GM12874 (cell line): Measurements from ENCODE around the gene FERMT3.

Experiments used
- CTCF ChIP-seq: IDR thresholded peaks from 2 replicates; pipeline ENCODE4 v1.5.1; 2011; ENCODE audit warnings: low read depth, mild to moderate bottlenecking, control low read depth, low read length, moderate library complexity; ENCODE audit not compliant: insufficient read depth

FERMT3 gene

GRCh38 chr11:64234647-64235379 is 28.3 kb downstream of the FERMT3 start:
- no peak for TF ChIP-seq CTCF

- no peak for TF ChIP-seq CTCF
These were observed 29.1 kb downstream of the FERMT3 start for GRCh38 chr11:64235437-64236161.

- TF ChIP-seq CTCF, result no peak
These were observed 31.0 kb downstream of the FERMT3 start for GRCh38 chr11:64237484-64237951.

- TF ChIP-seq CTCF, result no peak
These were observed 31.6 kb downstream of the FERMT3 start for GRCh38 chr11:64238076-64238475.

GRCh38 chr11:64238999-64239398 is 32.5 kb downstream of the FERMT3 start:
- TF ChIP-seq CTCF, result no peak

- no peak for TF ChIP-seq CTCF
These were observed 33.3 kb downstream of the FERMT3 start for GRCh38 chr11:64239662-64240434.
